NCI-H1694 treated with DMSO at 0.1 percent for 48 hours (cell line): ENCODE results near the gene GOLM1.
A peak's percentile ranks its signal among the peaks of the same experiment; 100 is the strongest.

ENCODE experiments used
- DNase-seq: peaks from one replicate; lab custom pipeline; 2025; lab: John Stamatoyannopoulos, UW

Gene GOLM1

GRCh38 chr9:86045654-86046053 lies 53.7 kb downstream of the GOLM1 start:
- no peak for DNase-seq

- no peak for DNase-seq
These were observed 55.4 kb downstream of the GOLM1 start for GRCh38 chr9:86043999-86044398.

- no peak for DNase-seq
These were observed 55.8 kb downstream of the GOLM1 start for GRCh38 chr9:86043586-86043985.

- DNase-seq, result no peak
These were observed 57.0 kb downstream of the GOLM1 start for GRCh38 chr9:86042199-86042978.

DNA sequence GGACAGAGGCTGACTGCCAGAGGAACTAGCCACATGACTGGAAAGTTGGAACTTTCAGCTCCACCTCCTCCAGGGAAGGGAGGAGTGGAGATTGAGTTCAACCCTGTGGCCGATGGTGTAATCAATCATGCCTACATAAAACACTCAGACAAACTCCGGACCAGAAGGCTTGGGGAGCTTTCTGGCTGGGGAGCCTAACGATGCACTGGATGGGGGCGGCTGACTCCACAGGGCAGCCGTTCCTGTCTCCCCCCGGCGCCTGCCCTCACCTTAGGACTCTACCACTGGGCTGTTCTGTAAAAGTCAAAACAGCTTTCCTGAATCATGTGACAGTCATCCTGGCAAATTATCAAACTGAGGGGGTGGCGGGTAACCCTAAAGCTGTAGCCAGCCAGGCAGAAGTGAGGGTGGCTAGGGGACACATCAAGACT lies 58.0 kb downstream of the GOLM1 start:
- DNase-seq, result no peak

DNA sequence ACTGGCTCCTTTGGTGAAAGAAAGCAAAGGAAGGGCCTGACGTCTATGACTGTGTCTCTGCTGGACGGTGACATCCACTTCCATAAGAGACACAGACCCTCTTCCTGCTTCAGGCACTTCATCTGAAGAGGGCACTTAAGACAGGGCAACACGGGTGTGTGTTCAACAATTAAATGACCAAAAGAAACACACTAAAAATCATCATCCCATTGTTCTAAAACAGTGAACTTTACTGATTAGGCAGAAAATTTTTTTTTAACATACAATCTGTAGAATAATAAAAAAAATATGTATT lies 58.5 kb downstream of the GOLM1 start:
- DNase-seq, result no peak

DNA sequence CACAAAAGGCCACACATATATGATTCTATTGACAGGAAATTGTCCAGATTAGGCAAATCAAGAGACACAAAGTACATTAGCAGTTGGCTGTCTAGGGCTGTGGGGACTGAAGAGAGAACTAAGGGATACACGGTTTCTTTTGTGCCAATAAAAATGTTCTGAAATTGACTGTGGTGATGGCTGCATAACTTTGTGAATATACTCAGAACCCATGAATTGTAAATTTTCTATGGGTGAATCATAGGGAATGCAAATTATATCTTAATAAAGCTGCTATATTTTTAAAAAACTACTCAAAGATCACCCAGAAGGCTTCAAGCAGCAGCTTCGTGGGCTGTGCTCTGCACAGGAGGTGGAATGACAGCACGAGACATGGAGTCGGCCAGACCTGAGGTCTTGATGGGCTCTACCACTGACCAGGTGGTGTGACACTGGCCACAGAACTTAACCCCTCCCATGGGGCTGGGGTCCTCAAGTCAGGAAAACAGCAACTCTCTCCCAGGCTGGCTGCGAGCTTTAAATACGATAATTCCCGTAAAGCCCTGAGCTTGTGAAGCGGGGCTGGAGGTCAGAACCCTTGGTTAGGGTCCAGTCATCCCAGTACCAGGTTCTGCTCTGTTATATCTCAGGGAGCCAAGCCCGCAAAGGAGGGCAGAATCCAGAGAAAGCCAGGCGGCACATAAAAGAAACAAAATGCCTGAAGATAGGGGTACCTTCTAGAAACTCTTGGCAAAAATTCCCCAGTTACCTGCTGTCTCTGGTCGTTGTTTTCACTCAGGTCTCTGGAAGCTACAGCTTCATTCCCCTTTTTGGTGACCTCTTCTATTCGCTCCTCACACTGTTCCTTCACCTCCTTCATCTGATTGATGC lies 59.1 kb downstream of the GOLM1 start:
- no peak for DNase-seq

- no peak for DNase-seq
These were observed 62.8 kb downstream of the GOLM1 start for GRCh38 chr9:86036555-86036954.

- no peak for DNase-seq
These were observed 63.4 kb downstream of the GOLM1 start for GRCh38 chr9:86035827-86036440.

- DNase-seq, result peak; percentile 29
These were observed 64.3 kb downstream of the GOLM1 start for GRCh38 chr9:86034863-86035734.

GRCh38 chr9:86027767-86028166 lies 71.6 kb downstream of the GOLM1 start:
- no peak for DNase-seq

- no peak for DNase-seq
These were observed 76.6 kb downstream of the GOLM1 start for GRCh38 chr9:86022687-86023266.

- DNase-seq, result no peak
These were observed 78.2 kb downstream of the GOLM1 start for GRCh38 chr9:86021166-86021565.

- no peak for DNase-seq
These were observed 78.6 kb downstream of the GOLM1 start for GRCh38 chr9:86020731-86021130.

GRCh38 chr9:86009133-86009532 lies 90.2 kb downstream of the GOLM1 start:
- DNase-seq, result no peak

DNA sequence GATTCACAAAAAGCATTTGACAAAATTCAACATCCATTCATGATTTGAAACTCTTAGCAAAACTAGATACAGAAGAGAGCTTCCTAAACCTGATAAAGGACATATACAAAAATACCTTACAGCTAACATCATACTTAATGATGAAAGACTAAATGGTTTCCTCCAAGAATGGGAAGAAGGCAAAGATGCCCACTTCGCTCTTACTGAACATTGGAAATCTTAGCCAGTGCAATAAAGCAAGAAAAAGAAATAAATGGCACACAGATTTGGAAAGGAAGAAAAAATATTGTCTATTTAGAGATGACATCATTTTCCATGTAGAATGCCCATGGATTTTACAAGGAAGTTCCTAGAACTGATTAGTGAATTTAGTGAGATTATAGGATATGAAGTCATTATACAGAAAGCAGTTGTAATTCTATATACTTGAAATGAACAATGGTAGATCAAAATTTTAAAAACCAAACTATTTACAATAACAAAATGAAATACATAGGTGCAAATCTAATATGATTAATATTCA lies 94.0 kb downstream of the GOLM1 start:
- no peak for DNase-seq

DNA sequence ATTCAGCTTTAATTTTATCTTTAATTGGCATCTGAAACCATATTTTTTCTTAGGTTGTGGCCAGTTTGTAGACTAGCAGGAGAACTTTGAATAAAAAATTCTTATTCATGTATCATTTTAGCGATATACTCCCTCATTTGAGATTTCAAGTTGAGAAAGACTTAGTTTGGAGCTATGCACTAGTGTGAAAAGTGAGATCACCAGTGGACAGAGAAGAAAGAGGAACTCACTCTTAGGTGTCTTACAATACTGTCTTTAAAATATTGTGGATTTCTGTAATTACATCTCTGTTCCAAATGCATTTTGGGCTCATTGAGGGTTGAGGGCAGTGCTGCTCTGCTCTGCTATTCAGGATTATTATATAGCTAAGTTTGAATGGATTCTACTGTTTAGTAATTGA lies 103.8 kb downstream of the GOLM1 start:
- no peak for DNase-seq

DNA sequence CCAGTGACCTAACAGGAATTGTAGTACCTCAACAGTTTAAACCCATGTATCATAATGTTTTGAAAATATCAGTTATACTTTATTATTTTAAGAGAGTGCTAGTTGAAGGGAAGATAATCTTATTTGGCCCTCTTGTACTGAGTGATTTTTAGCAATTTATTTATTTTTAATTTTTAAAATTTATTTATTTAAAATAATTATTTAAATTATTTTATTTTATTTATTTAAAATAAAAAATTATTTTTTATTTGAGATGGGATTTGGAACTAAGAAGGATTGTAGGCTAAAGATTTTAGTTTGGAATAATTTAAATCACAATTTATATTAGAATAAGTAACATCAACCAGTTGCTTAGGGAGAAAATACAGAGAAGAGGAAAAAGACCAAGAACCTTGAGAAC lies 104.3 kb downstream of the GOLM1 start:
- no peak for DNase-seq

DNA sequence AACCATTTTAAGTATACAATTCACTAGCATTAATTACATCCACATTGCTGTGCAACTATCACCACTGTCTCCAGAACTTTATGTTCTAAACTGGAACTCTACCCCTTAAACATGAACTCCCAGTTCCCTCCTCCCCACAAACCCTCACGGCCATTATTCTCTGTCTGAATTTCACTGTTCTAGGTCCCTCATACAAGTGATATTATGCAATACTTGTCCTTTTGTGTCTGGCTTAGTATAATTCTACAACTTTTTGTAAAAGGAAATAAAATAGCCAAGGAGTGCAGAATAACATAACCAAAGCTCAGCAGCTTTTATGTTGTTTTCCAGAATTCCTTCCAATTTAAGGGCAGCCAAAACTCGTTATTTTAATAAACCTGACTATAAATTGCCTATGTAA lies 105.2 kb downstream of the GOLM1 start:
- DNase-seq, result no peak

GRCh38 chr9:85987236-85987635 lies 112.1 kb downstream of the GOLM1 start:
- DNase-seq, result no peak

- no peak for DNase-seq
These were observed 114.9 kb downstream of the GOLM1 start for GRCh38 chr9:85984457-85984856.
